ENCODE results near the gene ARHGAP15. TPM values are rescaled to one million over a fixed set of nuclear protein-coding genes. Genes with fewer than 3 reads are reported as not detected.

ARHGAP15 gene
- total RNA-seq, 2 donors from 2014 or later: 2.6 to 6.9 TPM

DNA sequence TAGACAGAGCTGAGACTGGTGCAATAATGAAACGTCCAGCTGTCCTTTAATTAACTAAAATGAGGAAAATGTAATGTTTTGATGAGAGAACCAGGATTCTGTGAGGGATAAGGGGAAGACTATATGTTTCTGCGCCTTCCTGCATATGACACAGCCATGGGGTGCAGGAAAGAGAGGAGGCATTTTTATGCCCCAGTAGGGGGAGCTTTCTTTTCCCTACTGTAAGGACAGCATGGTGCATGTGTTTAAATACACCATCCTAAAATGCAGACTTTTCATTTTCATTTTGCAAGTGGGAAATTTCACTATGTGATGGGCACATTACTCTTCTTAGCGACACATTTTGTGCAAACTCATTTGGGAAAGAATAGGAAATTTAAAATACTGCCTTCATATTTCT lies 446.1 kb downstream of the ARHGAP15 start:
- Histone ChIP-seq H3K4me1 (no peaks in the 10 kb centered on the region), H3K9me3 (no peaks in the 10 kb centered on the region), H3K36me3 (no peaks in the 10 kb centered on the region), H3K4me3 (no peak overlapping the region), H3K27me3 (no peaks in the 10 kb centered on the region), H3K27ac (no peak overlapping the region)
- TF ChIP-seq, protein P1, sequence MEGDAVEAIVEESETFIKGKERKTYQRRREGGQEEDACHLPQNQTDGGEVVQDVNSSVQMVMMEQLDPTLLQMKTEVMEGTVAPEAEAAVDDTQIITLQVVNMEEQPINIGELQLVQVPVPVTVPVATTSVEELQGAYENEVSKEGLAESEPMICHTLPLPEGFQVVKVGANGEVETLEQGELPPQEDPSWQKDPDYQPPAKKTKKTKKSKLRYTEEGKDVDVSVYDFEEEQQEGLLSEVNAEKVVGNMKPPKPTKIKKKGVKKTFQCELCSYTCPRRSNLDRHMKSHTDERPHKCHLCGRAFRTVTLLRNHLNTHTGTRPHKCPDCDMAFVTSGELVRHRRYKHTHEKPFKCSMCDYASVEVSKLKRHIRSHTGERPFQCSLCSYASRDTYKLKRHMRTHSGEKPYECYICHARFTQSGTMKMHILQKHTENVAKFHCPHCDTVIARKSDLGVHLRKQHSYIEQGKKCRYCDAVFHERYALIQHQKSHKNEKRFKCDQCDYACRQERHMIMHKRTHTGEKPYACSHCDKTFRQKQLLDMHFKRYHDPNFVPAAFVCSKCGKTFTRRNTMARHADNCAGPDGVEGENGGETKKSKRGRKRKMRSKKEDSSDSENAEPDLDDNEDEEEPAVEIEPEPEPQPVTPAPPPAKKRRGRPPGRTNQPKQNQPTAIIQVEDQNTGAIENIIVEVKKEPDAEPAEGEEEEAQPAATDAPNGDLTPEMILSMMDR (IDR thresholded peaks at IDR 0.05): peak in 1 of 2 donors; percentile 31
- no peak for DNase-seq (ENCODE audit: low spot score)

DNA sequence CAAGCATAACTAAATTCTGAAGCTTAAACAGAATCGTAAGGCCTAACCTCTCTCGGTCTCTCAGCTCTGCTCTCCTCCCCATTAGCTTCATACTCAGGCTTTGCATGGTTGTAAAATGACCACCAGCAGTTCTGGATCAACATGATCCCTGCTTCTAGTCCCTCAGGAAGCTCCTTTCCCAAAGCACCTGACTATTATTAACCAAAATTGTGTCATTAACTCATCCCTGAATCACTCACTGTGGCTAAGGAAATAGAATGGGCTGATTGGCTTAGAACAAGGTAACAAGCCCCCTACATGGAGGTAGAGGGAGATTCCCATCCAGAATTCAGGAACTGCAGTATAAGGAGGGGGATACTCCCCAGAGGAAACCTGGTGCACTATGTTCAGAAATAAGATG lies 448.3 kb downstream of the ARHGAP15 start:
- no peak for DNase-seq (ENCODE audit: low spot score)
- no peak overlapping the region for H3K27ac ChIP-seq
- H3K36me3 ChIP-seq: no peaks in the 10 kb centered on the region
- H3K4me1 ChIP-seq: peaks cover 0 to 12% of the 10 kb centered on the region in 2 donors
- H3K4me3 ChIP-seq: no peak overlapping the region
- TF ChIP-seq, protein P1 (IDR thresholded peaks at IDR 0.05): no peak
- H3K9me3 ChIP-seq: no peaks in the 10 kb centered on the region
- no peaks in the 10 kb centered on the region for H3K27me3 ChIP-seq

DNA sequence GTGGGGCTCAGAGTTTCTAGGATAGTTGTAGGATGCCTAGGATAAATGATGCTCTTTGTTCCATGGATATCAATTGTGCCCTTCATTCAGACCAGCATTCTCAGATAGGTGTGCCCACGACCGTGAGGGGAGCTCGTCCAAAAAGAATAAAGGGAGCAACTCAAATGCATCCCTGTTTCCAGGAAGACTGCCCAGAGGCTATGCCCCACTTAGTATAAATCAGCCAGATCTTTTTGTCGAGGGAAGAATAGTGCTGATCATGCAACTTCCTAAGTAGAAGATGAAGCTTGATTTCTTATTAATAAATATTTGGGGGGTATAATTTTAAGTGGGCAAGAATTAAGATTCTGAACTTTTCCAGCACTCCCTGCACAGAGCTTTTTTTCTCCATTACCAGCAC lies 450.2 kb downstream of the ARHGAP15 start:
- Histone ChIP-seq H3K36me3 (no peaks in the 10 kb centered on the region), H3K27ac (no peak overlapping the region), H3K9me3 (no peaks in the 10 kb centered on the region), H3K4me1 (peaks cover 0 to 12% of the 10 kb centered on the region in 2 donors), H3K4me3 (no peak overlapping the region), H3K27me3 (no peaks in the 10 kb centered on the region)
- no peak for DNase-seq (ENCODE audit: low spot score)
- TF ChIP-seq, protein P1 (IDR thresholded peaks at IDR 0.05): no peak

DNA sequence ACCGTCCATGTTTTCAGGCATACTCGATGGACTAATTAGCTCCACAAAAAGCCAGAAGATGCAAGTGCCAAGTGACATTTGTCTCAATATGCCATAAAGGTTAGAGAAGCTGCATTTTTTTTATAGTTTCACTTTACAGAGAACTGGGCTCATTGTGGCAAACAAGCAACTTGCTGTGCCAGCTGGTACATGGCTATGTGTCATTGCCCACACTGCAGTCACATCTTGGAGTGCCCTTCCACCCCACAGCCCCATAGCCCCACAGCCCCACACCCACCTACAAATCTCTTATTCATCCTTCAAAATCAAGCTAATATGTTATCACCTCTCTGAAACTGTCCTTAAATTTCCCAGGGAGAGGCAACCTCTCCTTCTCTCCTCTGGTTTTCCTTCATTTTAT lies 451.9 kb downstream of the ARHGAP15 start:
- no peak overlapping the region for H3K4me3 ChIP-seq
- no peaks in the 10 kb centered on the region for H3K36me3 ChIP-seq
- H3K9me3 ChIP-seq: peaks cover 0 to 8% of the 10 kb centered on the region in 2 donors
- TF ChIP-seq, protein P1 (IDR thresholded peaks at IDR 0.05): no peak
- no peak for DNase-seq (ENCODE audit: low spot score)
- no peak overlapping the region for H3K27ac ChIP-seq
- H3K27me3 ChIP-seq: no peaks in the 10 kb centered on the region
- H3K4me1 ChIP-seq: peaks cover 0 to 12% of the 10 kb centered on the region in 2 donors

DNA sequence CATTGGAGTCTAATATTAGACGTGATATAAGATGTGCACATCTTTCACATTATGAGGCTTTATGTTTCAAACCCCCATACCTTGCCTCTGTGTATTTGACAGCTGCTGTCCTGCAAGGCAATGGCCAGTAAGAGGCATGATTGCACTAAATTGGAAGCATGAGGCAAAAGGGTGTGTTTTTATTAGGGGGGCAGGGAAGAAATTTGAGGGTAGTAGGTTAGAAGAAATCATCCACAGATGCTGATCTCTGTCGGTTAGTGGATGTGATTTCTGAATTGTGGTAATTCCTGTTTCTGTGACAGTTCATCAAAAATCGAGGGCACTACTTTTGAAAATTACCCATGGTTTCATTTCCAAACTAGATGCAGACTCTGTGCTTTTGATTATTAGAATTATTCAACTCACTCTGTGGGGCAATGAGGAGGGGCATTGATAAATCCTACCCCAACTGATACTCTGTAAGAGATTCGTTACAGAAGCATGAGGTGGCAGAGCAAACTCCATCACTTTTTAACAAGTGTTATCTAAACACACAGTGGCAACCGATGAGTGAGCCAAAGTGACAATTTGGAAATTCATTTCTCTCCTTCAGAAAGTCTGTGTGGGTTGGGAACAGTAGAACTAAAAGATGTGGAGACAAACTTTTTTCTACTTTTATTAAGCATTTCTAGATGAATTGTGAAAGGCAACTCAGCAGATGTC lies 453.0 kb downstream of the ARHGAP15 start:
- Histone ChIP-seq H3K27me3 (no peaks in the 10 kb centered on the region), H3K9me3 (peaks cover 0 to 19% of the 10 kb centered on the region in 2 donors), H3K27ac (no peak overlapping the region), H3K36me3 (no peaks in the 10 kb centered on the region), H3K4me1 (peaks cover 0 to 12% of the 10 kb centered on the region in 2 donors), H3K4me3 (no peak overlapping the region)
- TF ChIP-seq, protein P1 (IDR thresholded peaks at IDR 0.05): no peak
- no peak for DNase-seq (ENCODE audit: low spot score)

DNA sequence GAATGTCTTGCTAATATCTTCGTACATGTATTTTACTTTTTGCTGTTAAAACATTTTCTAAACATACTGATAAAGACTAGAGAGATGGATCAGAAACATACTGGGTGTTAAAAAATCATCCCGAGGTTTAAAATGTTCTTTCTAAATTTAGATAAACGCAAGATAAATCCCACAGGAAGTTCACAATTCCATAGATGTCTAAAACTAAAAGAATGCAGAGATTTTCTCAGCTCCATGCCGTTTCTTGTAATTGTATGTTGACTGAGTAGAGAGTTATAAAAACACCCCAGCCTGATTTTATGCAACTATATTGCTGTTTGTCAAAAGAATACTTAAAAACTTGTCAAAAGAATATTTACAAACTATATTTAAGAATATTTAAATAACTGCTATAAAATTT lies 455.7 kb downstream of the ARHGAP15 start:
- Histone ChIP-seq H3K36me3 (no peaks in the 10 kb centered on the region), H3K27ac (no peak overlapping the region), H3K9me3 (peaks cover 0 to 19% of the 10 kb centered on the region in 2 donors), H3K4me1 (peaks cover 0 to 12% of the 10 kb centered on the region in 2 donors), H3K27me3 (no peaks in the 10 kb centered on the region), H3K4me3 (no peak overlapping the region)
- TF ChIP-seq, protein P1 (IDR thresholded peaks at IDR 0.05): no peak
- no peak for DNase-seq (ENCODE audit: low spot score)

All from right atrium auricular region (tissue), 2 donors.